HepG2 (cell line): ENCODE data around the gene MMP17. TPM values are rescaled to one million over a fixed set of nuclear protein-coding genes. Genes with fewer than 3 reads are reported as not detected.

Source experiments
- ARHGAP35 ChIP-seq: sonication (generic); formaldehyde crosslinking; IDR thresholded peaks from 2 replicates; pipeline ENCODE4 v1.9.0; 2022; ENCODE audit warnings: mild to moderate bottlenecking, inconsistent platforms, moderate library complexity, missing genetic modification reagents, borderline replicate concordance
- BORCS8-MEF2B ChIP-seq: sonication (generic); formaldehyde crosslinking; IDR thresholded peaks from 2 replicates; pipeline ENCODE4 v1.8.0; 2022; ENCODE audit warnings: mild to moderate bottlenecking, missing genetic modification reagents
- CBX2 ChIP-seq, 2 experiments: fragments of 200-600 bp in 1 of 2; sonication (generic); formaldehyde crosslinking in 1 of 2; IDR thresholded peaks; 2 replicates each; pipeline versions ENCODE4 v1.7.0 to v1.8.1; 2018 to 2022; ENCODE audit warnings: low read depth in 2 of 2, low read length in 1 of 2, mild to moderate bottlenecking in 1 of 2, missing genetic modification reagents in 1 of 2
- ELF4 ChIP-seq: sonication (generic); formaldehyde crosslinking; IDR thresholded peaks from 2 replicates; pipeline ENCODE4 v1.5.0; 2020; ENCODE audit warnings: missing genetic modification reagents, mild to moderate bottlenecking, moderate library complexity, borderline replicate concordance
- FOSL2 ChIP-seq: sonication (generic); formaldehyde crosslinking; IDR thresholded peaks from 2 replicates; pipeline ENCODE4 v1.4.0; 2020; ENCODE audit warnings: missing genetic modification reagents
- JUN ChIP-seq: sonication (generic); formaldehyde crosslinking; IDR thresholded peaks from 2 replicates; pipeline ENCODE4 v1.4.0; 2020; ENCODE audit warnings: mild to moderate bottlenecking, missing genetic modification reagents
- PHB2 ChIP-seq: fragments of 450-650 bp; IDR thresholded peaks from 2 replicates; pipeline ENCODE4 v1.6.1; 2018; ENCODE audit not compliant: partially characterized antibody
- RFXAP ChIP-seq: sonication (generic); formaldehyde crosslinking; IDR thresholded peaks from 2 replicates; pipeline ENCODE4 v1.4.0; 2020; ENCODE audit warnings: missing genetic modification reagents, borderline replicate concordance
- RXRA ChIP-seq: sonication (generic); formaldehyde crosslinking; IDR thresholded peaks from 2 replicates; pipeline ENCODE4 v1.5.1; 2020; ENCODE audit warnings: missing genetic modification reagents
- SIX4 ChIP-seq: sonication (generic); formaldehyde crosslinking; IDR thresholded peaks from 2 replicates; pipeline ENCODE4 v1.4.0; 2020; ENCODE audit warnings: missing genetic modification reagents
- SNAI1 ChIP-seq: sonication (generic); formaldehyde crosslinking; IDR thresholded peaks from 2 replicates; pipeline ENCODE4 v1.5.0; 2020; ENCODE audit warnings: mild to moderate bottlenecking, missing genetic modification reagents, borderline replicate concordance
- SNAPC4 ChIP-seq: sonication (generic); formaldehyde crosslinking; IDR thresholded peaks from 2 replicates; pipeline ENCODE4 v1.4.0; 2020; ENCODE audit warnings: mild to moderate bottlenecking, missing genetic modification reagents
- THAP11 ChIP-seq: IDR thresholded peaks from 2 replicates; pipeline ENCODE4 v1.6.1; 2016; ENCODE audit warnings: missing biosample characterization, missing genetic modification reagents
- UBTF ChIP-seq: sonication (generic); formaldehyde crosslinking; IDR thresholded peaks from 2 replicates; pipeline ENCODE4 v1.4.0; 2020; ENCODE audit warnings: mild to moderate bottlenecking, missing genetic modification reagents
- YEATS2 ChIP-seq: sonication (generic); formaldehyde crosslinking; IDR thresholded peaks from 2 replicates; pipeline ENCODE4 v1.4.0; 2020; ENCODE audit warnings: missing genetic modification reagents, borderline replicate concordance
- ZFP37 ChIP-seq: sonication (generic); formaldehyde crosslinking; IDR thresholded peaks from 2 replicates; pipeline ENCODE4 v1.4.0; 2020; ENCODE audit warnings: missing genetic modification reagents, borderline replicate concordance
- ZNF263 ChIP-seq: sonication (generic); formaldehyde crosslinking; IDR thresholded peaks from 2 replicates; pipeline ENCODE4 v1.4.0; 2020; ENCODE audit warnings: missing genetic modification reagents
- ZNF280D ChIP-seq: sonication (generic); formaldehyde crosslinking; IDR thresholded peaks from 2 replicates; pipeline ENCODE4 v1.5.1; 2020; ENCODE audit warnings: mild to moderate bottlenecking, missing genetic modification reagents
- ZNF441 ChIP-seq: sonication (generic); formaldehyde crosslinking; IDR thresholded peaks from 2 replicates; pipeline ENCODE4 v1.7.0; 2021; ENCODE audit warnings: missing genetic modification reagents, borderline replicate concordance
- polyA plus RNA-seq, 8 experiments: library from polyadenylated mRNA; depleted of rRNA in 3 of 8; stranded (reverse) in 7 of 8; unstranded in 1 of 8; fragments of >200 nt; fragmentation: Illumina TruSeq in 4 of 8; extraction: Trizol in 4 of 8; gene quantifications; 2 replicates each; pipeline versions ENCODE4 v1.2.1 to v1.2.3, GENCODE V29; 2011 to 2016; ENCODE audit warnings: low read depth in 4 of 8, missing spikeins in 1 of 8, mixed read lengths in 1 of 8; ENCODE audit not compliant: insufficient read depth in 1 of 8
- total RNA-seq, 5 experiments: library from RNA; depleted of rRNA; stranded (reverse); fragments of >200 nt; fragmentation: Illumina TruSeq; extraction: Trizol; gene quantifications; 2 replicates each; pipeline ENCODE4 v1.2.3, GENCODE V29; 2016; ENCODE audit warnings: low read depth in 1 of 5

MMP17 gene
- total and polyA plus RNA-seq, 2 of the 13 experiments (the other 11 are each of a cell fraction or from before 2014, with no cell fraction given): 0.55 to 0.80 TPM

- TF ChIP-seq UBTF (CRISPR knock-in tag) (peak; percentile 83), ARHGAP35 (CRISPR knock-in tag) (0 out of 2 replicates have a peak, but pooled peaks have one; percentile 45), SNAPC4 (no peak), RXRA (CRISPR knock-in tag) (0 out of 2 replicates have a peak, but pooled peaks have one; percentile 67), YEATS2 (peak; percentile 21; the same call in 1 of the 2 replicates), JUN (CRISPR knock-in tag) (peak; percentile 34; the same call in 1 of the 2 replicates), ZNF280D (CRISPR knock-in tag) (no peak), BORCS8-MEF2B (peak; percentile 94), RFXAP (CRISPR knock-in tag) (no peak), FOSL2 (CRISPR knock-in tag) (no peak), ZFP37 (peak; percentile 82; the same call in 1 of the 2 replicates), THAP11 (CRISPR knock-in tag) (peak; percentile 33; the same call in 1 of the 2 replicates), ZNF263 (CRISPR knock-in tag) (no peak), CBX2 (IDR thresholded peaks at IDR 0.05; ENCODE audit: low read depth, low read length) (no peak), CBX2 (CRISPR knock-in tag; IDR thresholded peaks at IDR 0.05; ENCODE audit: low read depth) (no peak), PHB2 (no peak), SIX4 (CRISPR knock-in tag) (no peak), ZNF441 (peak; percentile 71; the same call in 1 of the 2 replicates), SNAI1 (CRISPR knock-in tag) (no peak), ELF4 (CRISPR knock-in tag) (no peak)
Observed at GRCh38 chr12:131840643-131841416, 12.6 kb downstream of the MMP17 start (continued).
